Right lung (tissue), 5 donors: ENCODE data around the gene PSMC1. TPM values are rescaled to one million over a fixed set of nuclear protein-coding genes. Genes with fewer than 3 reads are reported as not detected.

Experiments
- DNase-seq, 2 donors: peaks; one replicate each; pipeline ENCODE4 v3.0.0-alpha.2; 2013
- polyA plus RNA-seq, 5 donors: library from polyadenylated mRNA; unstranded; fragments of 120-200 nt; gene quantifications; one replicate each; pipeline versions ENCODE4 v1.2.1 to v1.2.3, GENCODE V29; 2013; ENCODE audit warnings: inconsistent platforms in 1 of 5, low replicate concordance in 1 of 5; ENCODE audit not compliant: insufficient read length in 5 of 5, insufficient read depth in 1 of 5

Gene PSMC1
- polyA plus RNA-seq, 5 donors: 98.9 to 143 (median 123) TPM

DNA sequence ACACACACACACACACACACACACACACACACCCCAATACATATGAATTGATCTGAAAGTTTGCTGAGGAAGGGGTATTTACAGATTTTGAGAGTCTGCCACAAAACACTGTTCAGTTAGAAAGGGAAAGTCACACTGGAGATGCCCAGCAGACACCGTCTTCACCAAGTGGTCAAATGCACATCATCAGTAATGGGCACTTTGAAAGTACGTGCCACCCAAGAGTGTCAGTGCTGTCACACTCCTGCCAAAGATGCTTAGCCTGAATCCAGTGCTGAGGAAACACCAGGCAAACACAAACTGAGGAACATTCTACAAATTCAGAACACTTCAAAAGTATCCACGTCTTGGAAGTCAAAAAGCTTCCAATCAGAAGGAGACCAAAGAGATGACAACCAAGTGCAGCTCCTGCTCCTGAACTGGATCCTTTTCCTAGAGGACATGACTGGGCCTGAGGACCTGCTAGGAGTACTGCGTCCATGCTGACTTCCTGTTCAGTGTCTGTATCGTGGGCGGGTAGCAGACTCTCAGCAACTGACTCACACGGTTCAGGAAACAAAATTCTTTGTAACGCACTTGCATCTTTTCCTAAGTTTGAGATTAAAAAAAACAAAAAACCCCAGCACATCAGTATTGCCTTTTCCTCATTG is 18.6 kb downstream of the PSMC1 start:
- no peak for DNase-seq

- no peak for DNase-seq
Observed at GRCh38 chr14:90275458-90275814, 19.1 kb downstream of the PSMC1 start.

- no peak for DNase-seq
Observed at GRCh38 chr14:90275820-90276219, 19.5 kb downstream of the PSMC1 start.

GRCh38 chr14:90276646-90277367 is 20.5 kb downstream of the PSMC1 start:
- no peak for DNase-seq

DNA sequence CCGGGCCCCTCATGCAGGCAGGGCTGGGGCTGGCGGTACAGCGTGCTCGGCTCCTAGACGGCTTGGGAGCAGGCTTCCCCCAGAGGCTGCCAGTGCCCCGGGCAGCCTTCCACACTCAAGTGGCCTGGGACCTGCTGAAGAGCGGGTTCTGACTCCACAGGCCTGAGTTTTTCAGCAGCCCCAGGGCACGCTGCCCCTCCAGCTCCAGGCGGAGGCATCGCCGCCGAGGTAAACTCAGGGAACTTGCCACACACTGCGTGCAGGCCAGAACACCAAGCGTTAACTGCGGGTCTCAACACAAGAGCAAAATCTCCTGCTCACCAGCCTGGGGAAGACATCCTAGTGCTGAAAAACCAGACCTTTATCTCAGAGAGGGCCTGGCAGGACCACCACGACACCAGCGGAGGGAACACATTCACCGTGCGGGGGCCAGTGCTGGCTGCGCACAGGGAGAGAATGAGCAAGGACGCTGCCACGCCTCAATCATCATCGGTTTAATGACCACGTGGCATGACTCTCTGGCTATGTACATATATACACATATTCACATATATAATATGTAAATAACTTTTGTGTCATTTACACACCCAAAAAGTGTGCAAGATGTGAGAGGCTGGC is 21.3 kb downstream of the PSMC1 start:
- DNase-seq: no peak

DNA sequence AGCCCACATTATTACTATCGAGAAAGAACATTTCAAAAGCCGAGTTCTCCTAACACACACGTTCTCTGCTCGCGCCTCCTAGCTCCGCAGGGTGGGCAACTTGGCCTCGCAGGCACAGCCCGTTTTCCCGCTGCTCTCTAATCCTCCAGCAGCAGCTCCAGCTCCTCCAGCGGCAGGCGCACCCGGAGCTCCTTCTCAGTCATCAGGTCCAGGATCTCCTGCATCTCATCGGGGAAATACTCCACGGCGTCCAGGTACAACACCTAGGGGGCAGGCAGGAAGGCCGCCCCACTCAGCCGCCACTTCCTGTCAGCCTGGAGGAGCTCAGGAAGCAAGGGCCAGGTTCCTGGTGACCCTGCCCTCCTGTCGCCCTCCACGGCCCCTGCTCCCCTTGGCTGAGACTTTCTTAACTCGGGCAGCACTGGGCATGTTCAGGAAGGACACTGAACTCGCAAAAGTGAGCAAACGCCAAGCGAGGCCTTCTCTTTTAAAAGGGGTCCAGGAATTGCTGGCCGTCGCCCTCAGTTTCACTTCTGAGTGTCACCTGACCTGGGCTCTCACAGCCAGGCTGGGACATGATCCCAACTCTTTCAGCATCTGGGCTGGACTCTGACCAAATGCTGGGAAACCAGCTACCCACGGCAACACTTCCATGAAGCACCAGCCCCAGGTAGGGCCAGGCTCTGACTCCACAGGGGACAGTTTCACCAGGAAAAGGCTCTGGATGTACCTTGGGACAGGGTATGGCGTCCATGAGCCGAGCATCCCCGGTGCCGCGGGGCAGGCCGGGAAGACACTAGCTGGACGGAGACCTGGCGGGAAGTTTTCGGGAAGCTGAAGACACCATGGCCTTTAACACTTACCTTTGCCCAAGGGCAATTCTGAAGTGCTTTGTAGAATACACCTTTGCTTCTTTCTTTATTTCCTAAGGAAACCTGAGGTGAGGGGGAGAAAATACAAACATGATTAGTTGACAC is 22.1 kb downstream of the PSMC1 start:
- no peak for DNase-seq

DNA sequence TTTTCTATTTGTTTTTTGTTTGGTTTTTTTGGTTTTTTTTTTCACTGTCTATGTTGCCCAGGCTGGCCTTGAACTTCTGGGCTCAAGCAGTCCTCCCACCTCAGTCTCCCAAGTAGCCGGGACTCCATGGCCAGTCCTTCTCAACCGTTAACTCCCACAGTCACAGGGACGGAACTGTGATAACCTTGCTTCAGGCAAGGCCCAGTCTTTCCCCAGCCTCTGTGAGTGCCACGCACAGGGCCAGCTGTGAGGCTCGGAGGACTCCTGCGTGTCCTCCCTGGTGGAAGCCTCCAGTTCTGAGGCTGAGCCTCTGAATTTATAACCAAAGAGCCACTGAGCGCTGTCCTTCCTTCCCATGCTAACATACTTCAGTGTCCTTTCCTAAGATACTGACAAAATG is 23.7 kb downstream of the PSMC1 start:
- DNase-seq: no peak

- DNase-seq: no peak
Observed at GRCh38 chr14:90281261-90281660, 24.9 kb downstream of the PSMC1 start.

DNA sequence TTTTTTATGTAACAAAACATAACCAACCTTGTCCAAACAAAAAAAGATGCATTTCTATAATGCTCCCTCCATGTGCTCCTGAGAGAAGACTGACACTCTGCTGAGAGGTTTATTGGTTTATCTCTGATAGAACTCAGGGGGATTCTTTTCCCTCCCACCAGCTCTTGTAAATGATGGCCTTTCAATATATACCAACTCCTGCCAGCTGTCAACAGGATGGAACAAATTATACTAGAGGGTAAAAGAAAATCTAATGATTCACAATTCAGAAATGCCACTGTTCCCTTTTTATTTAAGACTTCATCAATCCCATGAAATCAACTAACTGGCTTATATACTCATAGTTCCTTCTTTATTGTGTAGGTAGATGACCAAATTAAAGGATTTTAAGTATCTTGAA is 25.4 kb downstream of the PSMC1 start:
- no peak for DNase-seq

- no peak for DNase-seq
Observed at GRCh38 chr14:90287791-90288190, 31.4 kb downstream of the PSMC1 start.

DNA sequence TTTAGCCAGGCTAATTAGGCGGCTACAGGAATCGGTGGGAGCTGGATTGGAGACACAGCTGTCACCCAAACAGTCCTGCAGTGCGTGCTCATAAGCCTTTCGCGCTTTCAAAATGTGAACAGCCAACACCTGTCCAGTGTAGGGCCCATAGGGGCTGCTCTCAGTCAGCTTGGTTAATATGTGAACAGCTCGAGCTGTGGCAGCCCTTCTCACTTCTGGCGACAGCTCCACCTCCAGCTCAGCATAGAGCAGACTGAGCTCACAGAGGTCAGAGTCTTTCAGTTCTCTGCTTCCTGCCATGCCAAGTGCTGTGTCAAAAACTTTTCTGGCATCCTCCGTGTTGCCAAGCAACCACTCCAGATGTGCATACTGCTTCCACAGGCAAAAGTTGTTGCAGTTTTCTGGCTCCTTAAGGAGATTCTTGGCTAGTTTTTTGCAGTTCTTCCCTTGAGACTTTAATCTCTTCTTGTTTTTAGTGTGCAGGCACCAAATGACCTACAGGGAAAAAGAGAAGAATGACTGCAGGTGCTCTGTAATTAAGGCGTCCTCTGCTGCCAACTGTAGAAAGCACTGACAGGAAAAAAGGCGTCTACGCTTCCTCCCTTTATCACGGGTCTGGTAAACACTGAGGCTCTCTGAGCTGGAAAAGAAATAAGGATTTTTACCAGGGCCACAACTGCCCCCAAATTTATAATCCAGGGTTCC is 32.5 kb downstream of the PSMC1 start:
- DNase-seq: peak; percentile 11 to 15

DNA sequence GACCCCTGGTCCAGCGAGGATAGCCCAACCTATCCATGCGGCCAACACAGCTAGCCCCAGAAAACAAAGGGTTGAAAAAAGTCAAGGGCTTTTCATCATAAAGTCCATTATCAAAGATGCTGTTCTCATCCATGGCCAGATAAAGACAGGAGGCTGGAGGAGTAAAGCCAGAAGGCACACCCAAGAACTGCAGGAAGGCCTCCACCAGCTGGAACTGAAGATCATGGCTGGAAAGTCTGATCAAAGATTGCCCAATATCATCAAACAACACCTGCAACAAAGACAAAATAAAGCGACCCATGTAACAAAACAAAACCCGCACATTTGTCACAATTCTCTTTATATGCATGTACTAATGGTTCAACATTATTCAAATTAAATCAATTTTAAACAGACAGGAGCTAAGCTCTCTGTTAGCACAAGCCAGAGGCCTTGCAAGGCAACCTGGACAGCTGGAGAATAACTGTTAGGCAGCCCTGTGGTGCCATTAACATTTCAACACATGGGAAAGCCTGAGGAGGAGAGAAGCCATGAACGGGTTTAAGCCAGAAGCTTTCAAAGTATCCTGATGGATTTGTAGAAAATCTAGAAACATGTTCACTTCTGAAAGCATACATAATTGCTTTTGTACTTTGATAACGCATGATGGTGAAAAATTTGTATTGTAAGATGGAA is 34.1 kb downstream of the PSMC1 start:
- no peak for DNase-seq

DNA sequence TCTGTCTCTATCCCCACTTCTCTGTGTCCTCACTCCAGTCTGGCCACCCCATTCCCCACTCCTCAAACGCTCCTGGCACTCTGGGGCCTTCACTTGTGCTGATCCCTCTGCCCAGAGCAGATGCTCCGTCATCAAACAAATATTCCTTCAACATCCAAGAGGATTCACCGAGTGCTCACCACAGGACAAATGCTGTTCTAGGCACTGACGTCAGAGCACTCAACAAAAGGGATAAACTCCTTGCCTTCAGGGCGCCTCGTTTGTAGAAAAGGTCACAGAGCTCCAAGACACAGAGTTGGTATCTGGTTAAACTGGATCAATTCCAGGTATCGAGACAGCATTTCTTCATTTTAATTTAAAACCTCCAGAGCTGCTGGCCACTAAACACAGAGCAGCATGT is 35.3 kb downstream of the PSMC1 start:
- DNase-seq: no peak

DNA sequence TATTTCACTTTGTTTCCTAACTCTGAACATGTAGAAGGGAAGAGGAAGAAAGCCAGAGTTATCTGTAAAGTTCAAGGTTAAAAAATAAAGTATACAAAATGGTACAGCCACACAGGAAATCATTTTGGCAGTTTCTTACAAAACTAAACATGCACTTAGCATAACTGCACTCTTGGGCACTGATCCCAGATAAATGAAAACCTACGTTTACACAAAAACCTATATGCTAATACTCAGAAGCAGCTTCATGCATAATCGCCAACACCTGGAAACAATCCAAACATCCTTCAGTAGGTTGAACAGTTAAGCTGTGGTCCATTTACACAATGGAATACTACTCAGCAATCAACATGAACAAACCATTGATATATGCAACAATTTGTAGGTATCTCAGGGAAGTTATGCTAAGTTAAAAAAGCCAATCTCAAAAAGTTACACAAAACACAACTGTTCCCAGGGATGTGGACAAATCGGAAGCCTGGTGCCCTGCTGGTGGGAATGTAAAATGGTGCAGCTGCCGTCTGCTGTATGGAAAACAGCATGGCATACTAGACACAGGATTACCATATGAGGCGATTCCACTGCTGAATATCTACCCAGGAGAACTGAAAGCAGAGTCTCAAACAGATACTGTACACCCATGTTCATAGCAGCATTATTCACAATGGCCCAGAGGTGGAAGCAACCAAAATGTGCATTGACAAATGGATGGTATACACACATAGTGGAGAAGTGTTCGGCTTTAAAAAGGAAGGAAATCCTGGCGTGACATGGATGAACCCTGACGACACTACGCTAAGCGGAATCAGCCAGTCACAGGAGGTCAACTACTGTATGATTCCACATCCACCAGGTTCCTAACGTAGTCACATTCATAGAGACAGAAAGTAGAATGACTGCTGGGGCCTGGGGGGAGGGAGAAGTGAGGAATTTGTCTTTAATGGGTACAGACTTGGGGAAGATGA is 37.7 kb downstream of the PSMC1 start:
- DNase-seq: no peak

DNA sequence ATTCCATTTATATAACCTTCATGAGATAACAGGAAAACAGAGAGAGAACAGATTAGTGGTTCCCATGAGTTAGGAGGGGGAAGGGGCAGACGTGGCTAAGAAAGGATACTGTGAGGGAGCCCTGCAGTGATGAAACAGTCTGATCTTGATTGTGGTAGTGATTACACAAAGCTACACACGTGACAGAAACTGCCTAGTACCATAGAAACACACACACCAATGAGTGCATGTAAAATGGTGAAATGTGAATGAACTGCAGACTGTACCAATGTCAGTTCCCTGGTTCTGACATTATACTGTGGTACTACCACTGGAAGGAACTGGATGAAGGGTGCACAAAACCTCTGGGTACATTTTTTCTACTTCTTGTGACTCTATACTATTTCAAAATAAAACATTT is 38.5 kb downstream of the PSMC1 start:
- no peak for DNase-seq

GRCh38 chr14:90295870-90296516 is 39.6 kb downstream of the PSMC1 start:
- DNase-seq: no peak

GRCh38 chr14:90296641-90297040 is 40.3 kb downstream of the PSMC1 start:
- no peak for DNase-seq

DNA sequence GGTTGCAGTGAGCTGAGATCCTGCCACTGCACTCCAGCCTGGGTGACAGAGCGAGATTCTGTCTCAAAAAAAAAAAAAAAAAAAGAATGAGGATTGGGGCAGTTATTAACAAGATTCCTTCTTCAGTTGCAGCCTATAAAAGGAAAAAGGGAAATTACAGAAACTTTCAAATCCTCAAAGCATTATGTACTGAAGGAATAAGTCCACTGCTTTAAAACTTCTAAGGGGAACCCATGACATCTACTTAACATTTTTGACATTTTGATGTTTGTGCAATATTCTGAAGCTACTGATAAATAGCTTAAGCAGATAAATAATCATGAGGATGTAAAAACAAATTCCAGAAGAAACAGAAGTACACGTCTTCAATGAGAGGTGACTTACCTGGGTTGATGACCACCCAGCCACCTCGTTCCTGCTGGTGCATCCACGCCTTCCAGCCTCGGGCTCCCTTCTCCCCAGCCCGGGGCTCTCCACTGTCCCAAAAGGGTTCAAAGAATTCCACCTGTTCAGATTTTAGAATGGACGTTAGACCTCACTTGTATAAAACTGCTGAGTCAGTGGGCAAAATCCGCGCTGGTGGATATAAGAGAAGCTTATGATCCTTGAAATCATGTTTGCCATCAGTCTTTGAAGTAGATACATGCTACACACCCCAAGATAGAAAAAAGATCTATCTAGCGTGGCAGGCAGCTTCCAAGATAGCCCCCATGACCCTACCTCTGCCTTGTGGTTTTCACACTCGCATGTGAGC is 41.7 kb downstream of the PSMC1 start:
- DNase-seq: no peak
